Measurements from ENCODE around the gene TTC28.

The TTC28 gene

GRCh38 chr22:28002181-28002700 is 677.4 kb downstream of the TTC28 start:
- DNase-seq (ENCODE audit: low read depth): no peak
- no peak overlapping the region for H3K4me3 ChIP-seq (ENCODE audit: low read depth, low read length)
- TF ChIP-seq MYC (IDR thresholded peaks at IDR 0.05; ENCODE audit: low read depth, low read length) (no peak), POLR2A (IDR thresholded peaks at IDR 0.05; ENCODE audit: extremely low read depth, insufficient read length) (no peak), CTCF (IDR thresholded peaks at IDR 0.05; ENCODE audit: low read depth, low read length) (no peak)
- TF ChIP-seq, protein P1, sequence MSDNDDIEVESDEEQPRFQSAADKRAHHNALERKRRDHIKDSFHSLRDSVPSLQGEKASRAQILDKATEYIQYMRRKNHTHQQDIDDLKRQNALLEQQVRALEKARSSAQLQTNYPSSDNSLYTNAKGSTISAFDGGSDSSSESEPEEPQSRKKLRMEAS (IDR thresholded peaks at IDR 0.05; ENCODE audit: low read depth, low read length): no peak

DNA sequence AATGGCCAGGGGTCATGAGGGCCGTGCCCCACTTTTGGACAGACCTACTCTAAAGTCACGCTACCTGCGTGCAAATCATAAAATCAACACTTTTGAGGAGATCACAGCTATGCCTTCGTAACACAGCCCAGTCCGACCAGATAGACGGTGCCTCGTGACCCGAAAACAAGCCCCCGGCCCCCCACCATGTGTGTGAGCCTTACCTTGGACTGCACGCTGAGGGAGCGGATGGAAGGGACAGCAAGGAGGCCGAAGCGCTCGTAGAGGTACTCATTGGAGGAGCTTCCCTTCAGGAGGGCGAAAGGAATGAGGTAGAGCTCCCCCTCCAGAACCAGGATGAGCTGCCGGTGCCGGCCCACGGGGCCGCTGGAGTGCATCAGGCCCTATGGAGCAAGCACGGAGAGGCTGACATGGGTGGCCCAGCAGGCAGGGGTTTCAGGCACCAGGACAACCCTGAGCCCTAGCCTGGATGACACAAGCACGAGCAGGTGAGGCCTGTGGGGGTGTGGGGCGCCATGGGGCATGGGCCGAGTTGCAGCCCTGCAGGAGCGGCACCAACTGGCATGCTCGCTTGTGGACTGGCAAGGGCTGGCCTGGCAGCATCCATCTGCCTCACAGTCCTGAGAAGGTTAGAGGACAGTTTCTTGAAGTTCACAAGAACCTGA is 678.3 kb downstream of the TTC28 start:
- no peak overlapping the region for H3K4me3 ChIP-seq (ENCODE audit: low read depth, low read length)
- TF ChIP-seq MYC (IDR thresholded peaks at IDR 0.05; ENCODE audit: low read depth, low read length) (no peak), CTCF (IDR thresholded peaks at IDR 0.05; ENCODE audit: low read depth, low read length) (no peak), POLR2A (IDR thresholded peaks at IDR 0.05; ENCODE audit: extremely low read depth, insufficient read length) (no peak)
- TF ChIP-seq, protein P1 (IDR thresholded peaks at IDR 0.05; ENCODE audit: low read depth, low read length): no peak
- DNase-seq (ENCODE audit: low read depth): no peak

DNA sequence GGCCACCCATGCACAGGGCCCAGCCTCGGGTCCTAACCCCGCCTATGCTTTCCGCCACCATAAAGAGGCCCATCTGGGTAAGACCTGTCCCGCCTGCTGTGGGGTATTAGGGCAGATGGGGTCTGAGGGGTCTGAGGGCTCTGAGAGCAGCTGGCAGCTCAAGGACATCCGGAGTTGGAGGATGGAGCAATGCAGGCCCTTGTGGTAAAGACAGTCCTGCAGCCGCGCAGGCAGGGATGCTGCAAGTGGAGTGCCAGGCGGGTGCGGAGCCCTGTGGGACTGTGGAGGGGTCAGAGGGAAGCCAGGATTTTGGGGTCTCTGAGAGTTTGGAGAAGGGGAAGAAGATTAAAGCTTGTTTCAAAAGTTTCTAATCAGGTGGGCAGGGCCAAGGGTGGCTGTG is 679.3 kb downstream of the TTC28 start:
- DNase-seq (ENCODE audit: low read depth): no peak
- TF ChIP-seq POLR2A (IDR thresholded peaks at IDR 0.05; ENCODE audit: extremely low read depth, insufficient read length): no peak
- TF ChIP-seq MYC (IDR thresholded peaks at IDR 0.05; ENCODE audit: low read depth, low read length): no peak
- no peak for TF ChIP-seq CTCF (IDR thresholded peaks at IDR 0.05; ENCODE audit: low read depth, low read length)
- TF ChIP-seq, protein P1 (IDR thresholded peaks at IDR 0.05; ENCODE audit: low read depth, low read length): no peak
- H3K4me3 ChIP-seq (ENCODE audit: low read depth, low read length): no peak overlapping the region

DNA sequence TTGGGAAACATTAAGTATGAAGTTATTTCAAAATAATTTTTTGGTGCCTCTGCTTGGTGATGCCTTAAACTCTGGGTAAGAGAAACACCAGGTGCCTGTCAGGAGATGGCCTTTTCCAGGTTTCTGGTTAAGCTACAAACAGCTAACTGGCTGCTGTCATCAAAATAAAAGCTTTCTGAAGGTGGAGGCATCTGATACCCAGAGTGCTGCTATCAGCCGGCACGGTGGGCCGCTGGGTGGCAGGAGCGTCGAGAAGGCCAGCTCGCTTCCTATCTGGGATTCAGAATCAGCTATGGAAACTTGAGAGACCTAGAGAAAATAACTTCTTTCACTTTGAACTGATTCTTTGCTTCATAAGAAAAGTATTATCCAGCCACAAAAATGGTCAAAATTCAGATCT is 679.8 kb downstream of the TTC28 start:
- TF ChIP-seq POLR2A (IDR thresholded peaks at IDR 0.05; ENCODE audit: extremely low read depth, insufficient read length) (no peak), MYC (IDR thresholded peaks at IDR 0.05; ENCODE audit: low read depth, low read length) (no peak), CTCF (IDR thresholded peaks at IDR 0.05; ENCODE audit: low read depth, low read length) (no peak)
- TF ChIP-seq, protein P1 (IDR thresholded peaks at IDR 0.05; ENCODE audit: low read depth, low read length): no peak
- no peak for DNase-seq (ENCODE audit: low read depth)
- no peak overlapping the region for H3K4me3 ChIP-seq (ENCODE audit: low read depth, low read length)

DNA sequence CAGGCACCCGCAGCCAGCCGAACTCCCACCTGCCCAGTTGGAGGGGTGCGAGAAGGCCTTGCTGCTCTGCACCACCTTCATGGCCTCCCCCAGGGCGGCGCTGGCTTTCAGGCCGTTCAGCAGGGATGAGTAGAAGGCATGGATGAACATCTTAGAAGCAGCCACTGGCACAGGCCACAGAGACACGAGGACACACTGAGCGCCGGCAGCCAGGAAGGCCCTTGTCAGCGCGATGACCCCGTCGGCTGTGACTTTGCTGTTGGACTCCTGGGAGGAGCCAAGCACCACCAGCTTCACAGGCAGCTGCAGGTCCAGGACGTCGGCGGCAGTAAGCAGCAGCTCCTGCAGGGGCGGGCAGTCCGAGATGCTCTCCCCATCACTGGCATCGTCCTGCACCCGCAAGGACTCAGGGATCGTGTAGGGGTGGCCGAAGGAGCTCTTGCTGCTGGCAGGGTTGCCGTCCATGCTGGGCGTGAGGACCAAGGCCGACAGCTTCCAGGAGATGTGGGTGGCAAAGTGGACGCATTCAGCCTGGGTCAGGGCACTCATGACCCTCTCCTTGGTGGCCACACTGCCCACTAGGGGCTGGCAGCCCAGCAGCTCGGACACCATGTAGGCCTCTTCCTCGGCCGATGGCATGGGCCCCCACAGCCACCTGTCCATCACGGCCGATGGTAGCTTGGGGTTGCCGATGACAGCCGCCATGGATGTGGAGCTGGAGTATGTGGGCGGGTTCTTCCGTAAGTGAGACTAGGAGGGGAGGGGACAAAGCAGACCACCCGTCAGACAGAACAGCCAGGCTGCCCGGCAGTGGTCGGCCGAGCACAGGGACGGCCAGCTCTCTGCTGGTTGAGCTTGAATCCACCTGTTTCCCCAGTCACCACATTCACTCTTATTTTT is 680.9 kb downstream of the TTC28 start:
- no peak for DNase-seq (ENCODE audit: low read depth)
- no peak overlapping the region for H3K4me3 ChIP-seq (ENCODE audit: low read depth, low read length)
- TF ChIP-seq POLR2A (IDR thresholded peaks at IDR 0.05; ENCODE audit: extremely low read depth, insufficient read length) (no peak), CTCF (IDR thresholded peaks at IDR 0.05; ENCODE audit: low read depth, low read length) (no peak), MYC (IDR thresholded peaks at IDR 0.05; ENCODE audit: low read depth, low read length) (no peak)
- TF ChIP-seq, protein P1 (IDR thresholded peaks at IDR 0.05; ENCODE audit: low read depth, low read length): no peak

All from NB4 (cell line).